Subcutaneous adipose tissue (tissue), 4 donors: Measurements from ENCODE around the gene RAP1GAP2. TPM values are rescaled to one million over a fixed set of nuclear protein-coding genes. Genes with fewer than 3 reads are reported as not detected.

ENCODE experiments used
- total RNA-seq, 4 donors: library from RNA; depleted of rRNA; stranded (reverse); fragments of >200 nt; gene quantifications; one replicate each; pipeline ENCODE4 v1.1.0, GENCODE V29; 2016
- TF ChIP-seq, protein P1 (sequence below): fragments of 450-650 bp; IDR thresholded peaks from one replicate; pipeline ENCODE4 v1.5.1; 2016; ENCODE audit warnings: low read depth, mild to moderate bottlenecking, control low read depth, antibody characterized with exemption, moderate library complexity

The RAP1GAP2 gene
- total RNA-seq, 4 donors from 2014 or later, result 1.9 to 6.1 (median 3.4) TPM

DNA sequence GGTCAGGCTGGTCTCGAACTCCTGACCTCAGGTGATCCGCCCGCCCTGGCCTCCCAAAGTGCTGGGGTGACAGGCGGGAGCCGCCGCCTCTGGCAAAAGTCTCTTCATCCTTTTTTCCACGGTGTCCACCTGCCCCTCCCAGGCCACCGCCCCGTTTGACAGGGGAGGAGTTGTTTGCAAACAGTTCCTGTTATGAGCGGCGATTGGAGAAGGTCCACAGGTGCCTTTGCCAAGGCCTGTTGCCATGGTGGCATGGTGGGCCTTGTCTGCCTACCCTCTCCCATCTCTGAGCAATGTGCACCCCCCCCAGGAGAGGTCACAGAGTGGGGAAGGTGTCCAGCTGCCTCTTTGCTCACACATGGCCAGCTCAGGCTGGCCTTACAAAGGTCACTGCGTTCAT, 16.0 kb upstream of the RAP1GAP2 start:
- TF ChIP-seq, protein P1, sequence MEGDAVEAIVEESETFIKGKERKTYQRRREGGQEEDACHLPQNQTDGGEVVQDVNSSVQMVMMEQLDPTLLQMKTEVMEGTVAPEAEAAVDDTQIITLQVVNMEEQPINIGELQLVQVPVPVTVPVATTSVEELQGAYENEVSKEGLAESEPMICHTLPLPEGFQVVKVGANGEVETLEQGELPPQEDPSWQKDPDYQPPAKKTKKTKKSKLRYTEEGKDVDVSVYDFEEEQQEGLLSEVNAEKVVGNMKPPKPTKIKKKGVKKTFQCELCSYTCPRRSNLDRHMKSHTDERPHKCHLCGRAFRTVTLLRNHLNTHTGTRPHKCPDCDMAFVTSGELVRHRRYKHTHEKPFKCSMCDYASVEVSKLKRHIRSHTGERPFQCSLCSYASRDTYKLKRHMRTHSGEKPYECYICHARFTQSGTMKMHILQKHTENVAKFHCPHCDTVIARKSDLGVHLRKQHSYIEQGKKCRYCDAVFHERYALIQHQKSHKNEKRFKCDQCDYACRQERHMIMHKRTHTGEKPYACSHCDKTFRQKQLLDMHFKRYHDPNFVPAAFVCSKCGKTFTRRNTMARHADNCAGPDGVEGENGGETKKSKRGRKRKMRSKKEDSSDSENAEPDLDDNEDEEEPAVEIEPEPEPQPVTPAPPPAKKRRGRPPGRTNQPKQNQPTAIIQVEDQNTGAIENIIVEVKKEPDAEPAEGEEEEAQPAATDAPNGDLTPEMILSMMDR, result no peak

DNA sequence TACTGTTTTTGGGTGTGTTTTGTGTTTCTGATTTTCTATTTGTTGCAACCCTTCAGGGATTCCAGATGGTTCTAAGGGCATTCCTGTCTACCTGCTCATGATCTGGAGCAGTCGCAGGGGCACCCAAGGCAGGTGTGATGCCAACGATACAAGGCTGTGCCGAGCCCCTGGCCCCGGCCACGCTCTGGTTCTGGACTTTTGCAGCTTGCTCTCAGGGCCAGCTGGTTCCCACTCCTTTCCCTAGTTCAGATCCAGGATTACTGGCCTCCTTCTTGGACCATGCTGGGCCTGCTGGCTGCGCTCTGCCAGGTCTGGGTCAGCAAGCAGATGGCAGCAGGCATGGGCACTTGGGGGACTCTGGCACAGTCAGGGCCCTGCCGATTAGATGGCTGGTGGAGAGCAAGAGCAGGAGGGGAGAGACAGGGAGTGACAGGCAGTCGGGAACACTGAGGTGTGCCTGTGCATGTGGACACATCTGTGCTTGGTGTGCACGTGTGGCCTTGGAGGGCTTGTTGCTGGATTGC, 15.2 kb upstream of the RAP1GAP2 start:
- TF ChIP-seq, protein P1, result no peak

DNA sequence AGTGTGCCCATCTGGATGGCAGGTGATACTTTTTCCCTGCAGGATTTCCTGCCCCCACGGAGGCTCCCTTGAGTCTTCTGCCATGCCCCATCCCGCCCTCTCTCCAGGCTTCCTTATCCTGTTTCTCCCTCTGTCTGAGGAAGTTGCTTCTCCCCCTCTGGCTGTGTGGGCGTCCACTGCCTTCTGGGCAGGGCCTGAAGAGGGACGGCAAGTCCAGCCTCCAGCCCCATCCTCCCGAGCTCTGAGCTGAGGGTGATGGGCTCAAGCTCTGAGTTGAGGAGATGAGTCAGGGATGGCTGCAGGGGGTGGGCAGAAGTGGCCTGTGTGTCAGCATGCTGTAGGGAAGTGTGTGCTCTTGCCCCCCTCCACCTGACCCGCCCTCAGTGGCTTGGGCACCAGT, 14.2 kb upstream of the RAP1GAP2 start:
- TF ChIP-seq, protein P1, result no peak

DNA sequence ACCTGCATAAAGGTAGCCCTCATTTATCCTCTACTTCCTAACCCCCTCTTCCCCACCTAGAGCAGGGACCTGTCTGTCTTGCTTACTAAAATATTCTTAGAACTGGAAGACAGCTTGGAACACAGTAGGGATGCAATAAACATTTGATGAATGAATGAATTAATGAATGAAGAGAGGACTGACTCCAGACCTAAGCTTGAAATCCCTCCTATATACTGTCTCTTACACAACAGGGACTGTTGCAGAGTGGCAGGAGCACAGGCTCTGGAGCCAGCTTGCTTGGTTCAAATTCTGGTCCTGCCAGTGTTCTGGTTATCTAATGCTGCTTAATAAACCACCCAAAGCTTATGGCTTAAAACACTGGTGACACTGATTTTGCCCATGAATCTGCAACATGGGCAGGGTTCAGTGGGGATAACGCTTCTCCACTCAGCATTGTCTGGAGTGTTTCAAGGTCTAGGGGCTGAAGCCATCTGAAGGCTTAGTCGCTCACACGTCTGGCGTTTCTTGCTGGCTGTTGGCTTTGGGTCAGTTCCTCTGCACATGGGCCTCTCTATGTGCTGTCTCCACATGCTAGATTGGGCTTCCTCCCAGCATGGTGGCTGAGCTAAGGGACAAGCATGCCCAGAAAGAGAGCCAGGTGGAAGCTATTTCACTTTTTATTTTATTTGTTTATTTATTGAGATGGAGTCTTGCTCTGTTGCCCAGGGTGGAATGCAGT, 12.8 kb upstream of the RAP1GAP2 start:
- TF ChIP-seq, protein P1, result no peak

DNA sequence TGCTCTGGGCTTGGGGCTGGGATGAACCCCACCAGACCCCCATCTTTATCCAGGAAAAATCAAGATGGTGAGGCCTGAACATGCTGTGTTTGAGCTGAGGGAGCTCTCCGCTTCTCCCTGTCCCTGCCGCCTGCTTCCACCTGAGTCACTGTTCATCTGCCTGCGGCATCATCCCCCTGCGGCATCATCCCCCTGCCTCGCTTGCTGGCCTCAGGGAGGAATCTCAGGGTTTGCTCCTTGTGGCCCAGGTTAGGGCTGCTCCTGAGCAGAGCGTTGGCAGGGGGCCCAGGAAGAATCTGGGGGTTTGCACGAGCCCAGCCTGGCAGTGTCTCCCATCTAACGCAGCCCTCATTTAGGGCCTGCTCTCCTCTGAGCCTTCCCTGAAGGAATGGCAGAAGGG, 11.4 kb upstream of the RAP1GAP2 start:
- TF ChIP-seq, protein P1, result no peak

DNA sequence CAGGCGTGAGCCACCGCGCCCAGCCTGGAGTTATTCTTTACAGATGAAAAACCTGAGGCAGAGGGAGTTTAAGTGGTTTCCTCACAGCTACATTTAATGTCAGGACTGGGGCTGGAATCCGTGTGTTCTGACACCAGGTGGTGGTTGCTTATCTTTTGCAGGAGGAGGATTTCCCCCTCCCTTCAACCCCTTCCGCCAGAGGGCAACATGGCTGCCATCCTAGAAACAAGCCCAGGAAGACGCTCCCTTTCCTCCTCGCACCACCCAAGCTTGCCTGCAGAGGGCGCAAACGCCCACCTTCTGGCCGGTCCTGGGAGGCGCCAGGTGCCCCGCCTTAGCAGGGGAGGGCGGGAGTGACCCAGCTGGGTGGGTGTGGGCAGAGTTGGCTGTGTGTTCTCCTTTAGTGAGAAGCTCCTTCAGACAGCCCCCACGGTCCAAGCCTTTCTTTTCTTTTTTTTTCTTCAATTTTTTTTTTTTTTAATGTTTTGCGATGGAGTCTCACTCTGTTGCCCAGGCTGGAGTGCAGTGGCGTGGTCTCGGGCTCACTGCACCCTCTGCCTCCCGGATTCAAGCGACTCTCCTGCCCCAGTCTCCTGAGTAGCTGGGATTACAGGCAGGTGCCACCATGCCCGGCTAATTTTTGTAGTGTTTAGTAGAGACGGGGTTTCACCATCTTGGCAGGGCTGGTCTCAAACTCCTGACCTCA, 9.9 kb upstream of the RAP1GAP2 start:
- TF ChIP-seq, protein P1, result no peak

DNA sequence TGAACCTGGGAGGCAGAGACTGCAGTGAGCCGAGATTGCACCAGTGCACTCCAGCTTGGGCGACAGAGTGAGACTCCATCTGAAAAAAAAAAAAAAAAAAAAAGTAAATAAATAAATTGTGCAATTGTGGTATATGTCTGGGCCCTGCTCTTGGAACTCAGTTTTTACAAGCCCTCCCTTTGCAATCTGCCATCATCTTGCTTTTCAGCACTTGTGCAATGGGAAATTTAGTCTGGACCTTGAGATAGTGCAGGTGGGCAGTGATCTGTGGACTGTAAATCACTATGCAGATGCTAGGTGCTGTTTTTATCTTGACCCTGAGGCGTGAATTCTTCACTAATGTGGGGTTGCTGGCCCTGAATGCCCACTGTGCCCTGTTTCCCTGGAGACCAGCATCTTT, 6.5 kb upstream of the RAP1GAP2 start:
- TF ChIP-seq, protein P1, result no peak
